HepG2 (cell line): Measurements from ENCODE around the gene POLH. TPM values are rescaled to one million over a fixed set of nuclear protein-coding genes. Genes with fewer than 3 reads are reported as not detected.

Experiments
- CREB1 ChIP-seq, 2 experiments: fragments of 450-650 bp in 1 of 2; IDR thresholded peaks; 2 replicates each; pipeline ENCODE4 v1.6.1; 2016 to 2017; ENCODE audit warnings: control low read depth in 1 of 2, mild to moderate bottlenecking in 1 of 2, missing compliant biosample characterization in 1 of 2, missing genetic modification characterization in 1 of 2
- EHMT2 ChIP-seq: fragments of 200-600 bp; sonication (generic); IDR thresholded peaks from 2 replicates; pipeline ENCODE4 v1.7.0; 2017; ENCODE audit warnings: antibody characterized with exemption, low read depth, low read length, borderline replicate concordance
- PCBP2 ChIP-seq: fragments of 200-400 bp; formaldehyde crosslinking; optimal IDR thresholded peaks from 2 replicates; pipeline ENCODE3; 2018; ENCODE audit warnings: low read length, low read depth; ENCODE audit not compliant: poor library complexity, severe bottlenecking
- POLR2AphosphoS2 ChIP-seq: IDR thresholded peaks from 2 replicates; pipeline ENCODE4 v1.6.1; 2011; ENCODE audit warnings: low read depth, low read length, improper control_type of control experiment
- RBM22 ChIP-seq: fragments of 200-400 bp; formaldehyde crosslinking; optimal IDR thresholded peaks from 2 replicates; pipeline ENCODE3; 2017; ENCODE audit warnings: mild to moderate bottlenecking, low read length, moderate library complexity
- ZHX2 ChIP-seq, 2 experiments: sonication (generic) in 1 of 2; formaldehyde crosslinking in 1 of 2; IDR thresholded peaks; 2 replicates each; pipeline versions ENCODE4 v1.6.1 to v1.9.0; 2014 to 2022; ENCODE audit warnings: antibody characterized with exemption in 1 of 2, borderline replicate concordance in 1 of 2, inconsistent platforms in 1 of 2, low read depth in 1 of 2, missing genetic modification reagents in 1 of 2
- ZNF30 ChIP-seq: sonication (generic); formaldehyde crosslinking; IDR thresholded peaks from 2 replicates; pipeline ENCODE4 v1.5.0; 2020; ENCODE audit warnings: mild to moderate bottlenecking, missing genetic modification reagents
- polyA plus RNA-seq, 8 experiments: library from polyadenylated mRNA; depleted of rRNA in 3 of 8; stranded (reverse) in 7 of 8; unstranded in 1 of 8; fragments of >200 nt; fragmentation: Illumina TruSeq in 4 of 8; extraction: Trizol in 4 of 8; gene quantifications; 2 replicates each; pipeline versions ENCODE4 v1.2.1 to v1.2.3, GENCODE V29; 2011 to 2016; ENCODE audit warnings: low read depth in 4 of 8, missing spikeins in 1 of 8, mixed read lengths in 1 of 8; ENCODE audit not compliant: insufficient read depth in 1 of 8
- total RNA-seq, 5 experiments: library from RNA; depleted of rRNA; stranded (reverse); fragments of >200 nt; fragmentation: Illumina TruSeq; extraction: Trizol; gene quantifications; 2 replicates each; pipeline ENCODE4 v1.2.3, GENCODE V29; 2016; ENCODE audit warnings: low read depth in 1 of 5
- TF ChIP-seq, protein P1 (sequence below): sonication (generic); formaldehyde crosslinking; IDR thresholded peaks from 2 replicates; pipeline ENCODE4 v1.4.0; 2020; ENCODE audit warnings: missing genetic modification reagents, borderline replicate concordance

POLH gene
- total and polyA plus RNA-seq, 2 of the 13 experiments (the other 11 are each of a cell fraction or from before 2014, with no cell fraction given): 11.6 to 25.0 TPM

DNA sequence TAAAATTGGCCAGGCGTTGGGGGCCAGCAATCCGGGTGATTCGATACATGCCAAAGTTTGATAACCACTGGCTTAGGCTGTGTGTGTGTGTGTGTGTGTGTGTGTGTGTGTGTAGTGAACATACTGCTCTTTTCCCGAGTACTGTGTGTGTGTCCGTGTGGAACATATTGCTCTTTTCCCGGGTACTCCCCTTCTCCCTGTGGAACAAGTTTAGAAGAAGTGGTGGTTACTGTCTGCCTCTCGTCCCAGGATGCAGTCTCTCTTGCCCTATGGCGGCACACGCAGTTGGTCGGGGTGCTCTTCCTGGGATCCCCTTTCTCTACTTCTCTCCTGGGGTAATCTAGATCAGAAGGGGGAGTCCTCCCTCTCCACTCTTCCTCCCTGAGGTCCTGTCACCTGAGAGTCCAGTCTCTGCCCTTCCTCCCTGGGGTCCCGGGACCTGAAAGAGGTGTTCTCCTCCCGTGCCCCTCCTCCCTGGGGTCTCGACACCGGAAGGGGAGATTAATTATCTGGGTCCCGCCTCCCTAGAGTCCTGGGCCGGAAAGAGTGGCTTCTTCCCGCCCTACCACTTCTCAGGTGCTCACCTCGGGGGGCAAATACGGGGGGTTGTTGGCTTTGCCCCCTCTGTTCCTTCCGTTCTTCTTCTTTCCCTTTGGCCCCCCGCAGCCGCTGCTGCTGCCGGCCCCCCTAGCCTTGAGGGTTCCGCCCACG is 52.6 kb downstream of the POLH start (continued):
- TF ChIP-seq ZHX2 (IDR thresholded peaks at IDR 0.05; ENCODE audit: low read depth): no peak; the same call in 1 of the 2 replicates
- TF ChIP-seq ZHX2 (CRISPR knock-in tag; IDR thresholded peaks at IDR 0.05; ENCODE audit: borderline replicate concordance): no peak
- TF ChIP-seq CREB1 (IDR thresholded peaks at IDR 0.05): no peak
- TF ChIP-seq CREB1 (CRISPR knock-in tag; IDR thresholded peaks at IDR 0.05): no peak
- TF ChIP-seq, protein P1, sequence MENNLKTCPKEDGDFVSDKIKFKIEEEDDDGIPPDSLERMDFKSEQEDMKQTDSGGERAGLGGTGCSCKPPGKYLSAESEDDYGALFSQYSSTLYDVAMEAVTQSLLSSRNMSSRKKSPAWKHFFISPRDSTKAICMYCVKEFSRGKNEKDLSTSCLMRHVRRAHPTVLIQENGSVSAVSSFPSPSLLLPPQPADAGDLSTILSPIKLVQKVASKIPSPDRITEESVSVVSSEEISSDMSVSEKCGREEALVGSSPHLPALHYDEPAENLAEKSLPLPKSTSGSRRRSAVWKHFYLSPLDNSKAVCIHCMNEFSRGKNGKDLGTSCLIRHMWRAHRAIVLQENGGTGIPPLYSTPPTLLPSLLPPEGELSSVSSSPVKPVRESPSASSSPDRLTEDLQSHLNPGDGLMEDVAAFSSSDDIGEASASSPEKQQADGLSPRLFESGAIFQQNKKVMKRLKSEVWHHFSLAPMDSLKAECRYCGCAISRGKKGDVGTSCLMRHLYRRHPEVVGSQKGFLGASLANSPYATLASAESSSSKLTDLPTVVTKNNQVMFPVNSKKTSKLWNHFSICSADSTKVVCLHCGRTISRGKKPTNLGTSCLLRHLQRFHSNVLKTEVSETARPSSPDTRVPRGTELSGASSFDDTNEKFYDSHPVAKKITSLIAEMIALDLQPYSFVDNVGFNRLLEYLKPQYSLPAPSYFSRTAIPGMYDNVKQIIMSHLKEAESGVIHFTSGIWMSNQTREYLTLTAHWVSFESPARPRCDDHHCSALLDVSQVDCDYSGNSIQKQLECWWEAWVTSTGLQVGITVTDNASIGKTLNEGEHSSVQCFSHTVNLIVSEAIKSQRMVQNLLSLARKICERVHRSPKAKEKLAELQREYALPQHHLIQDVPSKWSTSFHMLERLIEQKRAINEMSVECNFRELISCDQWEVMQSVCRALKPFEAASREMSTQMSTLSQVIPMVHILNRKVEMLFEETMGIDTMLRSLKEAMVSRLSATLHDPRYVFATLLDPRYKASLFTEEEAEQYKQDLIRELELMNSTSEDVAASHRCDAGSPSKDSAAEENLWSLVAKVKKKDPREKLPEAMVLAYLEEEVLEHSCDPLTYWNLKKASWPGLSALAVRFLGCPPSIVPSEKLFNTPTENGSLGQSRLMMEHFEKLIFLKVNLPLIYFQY (CRISPR knock-in tag): no peak
- TF ChIP-seq EHMT2: no peak
- no peak for TF ChIP-seq ZNF30 (CRISPR knock-in tag)
- no peak for TF ChIP-seq POLR2AphosphoS2
- TF ChIP-seq PCBP2: no peak
- peak; percentile 30 for TF ChIP-seq RBM22
